ENCODE data around the gene RBM48. TPM values are rescaled to one million over a fixed set of nuclear protein-coding genes. Genes with fewer than 3 reads are reported as not detected.
A peak's percentile ranks its signal among the peaks of the same experiment; 100 is the strongest.

Gene RBM48
- total and polyA plus RNA-seq, 2 of the 13 experiments (the other 11 are each of a cell fraction or from before 2014, with no cell fraction given) = 7.2 to 12.2 TPM

DNA sequence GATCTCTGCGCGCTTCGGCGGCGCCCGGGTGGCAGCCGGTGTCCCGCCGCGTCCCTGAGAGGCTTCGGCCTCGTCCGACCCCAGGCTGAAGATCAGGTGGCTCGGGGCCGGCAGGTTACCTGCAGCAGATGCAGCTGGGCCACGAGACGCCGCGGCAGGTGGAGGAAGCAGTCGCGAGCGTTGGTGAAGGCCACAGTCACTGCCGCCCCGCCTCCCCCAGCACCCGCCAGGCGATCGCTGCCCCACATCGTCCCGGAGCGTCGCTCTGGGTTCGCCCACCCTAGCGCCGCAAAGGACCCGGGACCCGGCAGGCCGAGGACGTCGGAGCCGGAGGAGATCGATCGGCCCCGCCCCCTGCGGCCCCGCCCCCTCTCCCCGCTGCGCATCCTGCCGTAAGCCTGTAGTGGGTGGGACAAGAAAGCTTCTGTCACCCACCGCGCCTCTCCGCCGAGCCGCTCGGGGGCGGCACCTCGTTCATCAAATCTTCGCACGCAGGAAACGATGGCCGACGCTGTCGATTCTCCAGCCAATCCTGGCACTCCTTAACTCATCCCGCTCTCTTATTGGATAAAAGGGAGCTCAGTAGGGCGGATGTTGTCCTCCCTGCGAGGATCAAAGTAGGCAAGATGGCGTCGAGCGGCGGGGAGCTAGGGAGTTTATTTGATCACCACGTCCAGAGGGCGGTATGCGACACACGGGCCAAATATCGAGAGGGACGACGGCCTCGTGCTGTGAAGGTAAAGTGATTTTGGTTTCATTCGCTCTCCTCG lies at the start of gene RBM48, which contains the start of gene PEX1 (continued):
- TF ChIP-seq, protein P1, sequence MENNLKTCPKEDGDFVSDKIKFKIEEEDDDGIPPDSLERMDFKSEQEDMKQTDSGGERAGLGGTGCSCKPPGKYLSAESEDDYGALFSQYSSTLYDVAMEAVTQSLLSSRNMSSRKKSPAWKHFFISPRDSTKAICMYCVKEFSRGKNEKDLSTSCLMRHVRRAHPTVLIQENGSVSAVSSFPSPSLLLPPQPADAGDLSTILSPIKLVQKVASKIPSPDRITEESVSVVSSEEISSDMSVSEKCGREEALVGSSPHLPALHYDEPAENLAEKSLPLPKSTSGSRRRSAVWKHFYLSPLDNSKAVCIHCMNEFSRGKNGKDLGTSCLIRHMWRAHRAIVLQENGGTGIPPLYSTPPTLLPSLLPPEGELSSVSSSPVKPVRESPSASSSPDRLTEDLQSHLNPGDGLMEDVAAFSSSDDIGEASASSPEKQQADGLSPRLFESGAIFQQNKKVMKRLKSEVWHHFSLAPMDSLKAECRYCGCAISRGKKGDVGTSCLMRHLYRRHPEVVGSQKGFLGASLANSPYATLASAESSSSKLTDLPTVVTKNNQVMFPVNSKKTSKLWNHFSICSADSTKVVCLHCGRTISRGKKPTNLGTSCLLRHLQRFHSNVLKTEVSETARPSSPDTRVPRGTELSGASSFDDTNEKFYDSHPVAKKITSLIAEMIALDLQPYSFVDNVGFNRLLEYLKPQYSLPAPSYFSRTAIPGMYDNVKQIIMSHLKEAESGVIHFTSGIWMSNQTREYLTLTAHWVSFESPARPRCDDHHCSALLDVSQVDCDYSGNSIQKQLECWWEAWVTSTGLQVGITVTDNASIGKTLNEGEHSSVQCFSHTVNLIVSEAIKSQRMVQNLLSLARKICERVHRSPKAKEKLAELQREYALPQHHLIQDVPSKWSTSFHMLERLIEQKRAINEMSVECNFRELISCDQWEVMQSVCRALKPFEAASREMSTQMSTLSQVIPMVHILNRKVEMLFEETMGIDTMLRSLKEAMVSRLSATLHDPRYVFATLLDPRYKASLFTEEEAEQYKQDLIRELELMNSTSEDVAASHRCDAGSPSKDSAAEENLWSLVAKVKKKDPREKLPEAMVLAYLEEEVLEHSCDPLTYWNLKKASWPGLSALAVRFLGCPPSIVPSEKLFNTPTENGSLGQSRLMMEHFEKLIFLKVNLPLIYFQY (CRISPR knock-in tag; IDR thresholded peaks at IDR 0.05; ENCODE audit: borderline replicate concordance) = no peak
- TF ChIP-seq TCF7L2 (IDR thresholded peaks at IDR 0.05; ENCODE audit: low read depth, low read length) (no peak), RAD21 (CRISPR knock-in tag; IDR thresholded peaks at IDR 0.05) (no peak), MAFF (IDR thresholded peaks at IDR 0.05; ENCODE audit: low read depth, low read length) (0 out of 2 replicates have a peak, but pooled peaks have one; percentile 5), GATAD1 (CRISPR knock-in tag; IDR thresholded peaks at IDR 0.05) (peak; percentile 100), ATRX (CRISPR knock-in tag; IDR thresholded peaks at IDR 0.05; ENCODE audit: borderline replicate concordance) (no peak), RNF2 (conservative IDR thresholded peaks at IDR 0.05; ENCODE audit: low read depth) (no peak), ZNF570 (CRISPR knock-in tag; IDR thresholded peaks at IDR 0.05; ENCODE audit: borderline replicate concordance) (no peak), NR2F6 (IDR thresholded peaks at IDR 0.05) (no peak), NR2F6 (CRISPR knock-in tag; IDR thresholded peaks at IDR 0.05) (0 out of 2 replicates have a peak, but pooled peaks have one; percentile 15), DPF2 (CRISPR knock-in tag; IDR thresholded peaks at IDR 0.05; ENCODE audit: borderline replicate concordance, low read depth) (no peak), ZNF333 (CRISPR knock-in tag; IDR thresholded peaks at IDR 0.05; ENCODE audit: borderline replicate concordance) (no peak), KLF16 (CRISPR knock-in tag; IDR thresholded peaks at IDR 0.05) (peak in 1 of 2 experiments; percentile 81; a peak in 1 of 4 replicates), ZNF530 (CRISPR knock-in tag; IDR thresholded peaks at IDR 0.05; ENCODE audit: low read depth) (no peak), KLF13 (CRISPR knock-in tag; IDR thresholded peaks at IDR 0.05) (no peak)
- TF ChIP-seq, protein P2, sequence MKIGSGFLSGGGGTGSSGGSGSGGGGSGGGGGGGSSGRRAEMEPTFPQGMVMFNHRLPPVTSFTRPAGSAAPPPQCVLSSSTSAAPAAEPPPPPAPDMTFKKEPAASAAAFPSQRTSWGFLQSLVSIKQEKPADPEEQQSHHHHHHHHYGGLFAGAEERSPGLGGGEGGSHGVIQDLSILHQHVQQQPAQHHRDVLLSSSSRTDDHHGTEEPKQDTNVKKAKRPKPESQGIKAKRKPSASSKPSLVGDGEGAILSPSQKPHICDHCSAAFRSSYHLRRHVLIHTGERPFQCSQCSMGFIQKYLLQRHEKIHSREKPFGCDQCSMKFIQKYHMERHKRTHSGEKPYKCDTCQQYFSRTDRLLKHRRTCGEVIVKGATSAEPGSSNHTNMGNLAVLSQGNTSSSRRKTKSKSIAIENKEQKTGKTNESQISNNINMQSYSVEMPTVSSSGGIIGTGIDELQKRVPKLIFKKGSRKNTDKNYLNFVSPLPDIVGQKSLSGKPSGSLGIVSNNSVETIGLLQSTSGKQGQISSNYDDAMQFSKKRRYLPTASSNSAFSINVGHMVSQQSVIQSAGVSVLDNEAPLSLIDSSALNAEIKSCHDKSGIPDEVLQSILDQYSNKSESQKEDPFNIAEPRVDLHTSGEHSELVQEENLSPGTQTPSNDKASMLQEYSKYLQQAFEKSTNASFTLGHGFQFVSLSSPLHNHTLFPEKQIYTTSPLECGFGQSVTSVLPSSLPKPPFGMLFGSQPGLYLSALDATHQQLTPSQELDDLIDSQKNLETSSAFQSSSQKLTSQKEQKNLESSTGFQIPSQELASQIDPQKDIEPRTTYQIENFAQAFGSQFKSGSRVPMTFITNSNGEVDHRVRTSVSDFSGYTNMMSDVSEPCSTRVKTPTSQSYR (CRISPR knock-in tag; IDR thresholded peaks at IDR 0.05; ENCODE audit: borderline replicate concordance) = peak; percentile 47; the same call in 1 of the 2 replicates
- TF ChIP-seq, protein P3, sequence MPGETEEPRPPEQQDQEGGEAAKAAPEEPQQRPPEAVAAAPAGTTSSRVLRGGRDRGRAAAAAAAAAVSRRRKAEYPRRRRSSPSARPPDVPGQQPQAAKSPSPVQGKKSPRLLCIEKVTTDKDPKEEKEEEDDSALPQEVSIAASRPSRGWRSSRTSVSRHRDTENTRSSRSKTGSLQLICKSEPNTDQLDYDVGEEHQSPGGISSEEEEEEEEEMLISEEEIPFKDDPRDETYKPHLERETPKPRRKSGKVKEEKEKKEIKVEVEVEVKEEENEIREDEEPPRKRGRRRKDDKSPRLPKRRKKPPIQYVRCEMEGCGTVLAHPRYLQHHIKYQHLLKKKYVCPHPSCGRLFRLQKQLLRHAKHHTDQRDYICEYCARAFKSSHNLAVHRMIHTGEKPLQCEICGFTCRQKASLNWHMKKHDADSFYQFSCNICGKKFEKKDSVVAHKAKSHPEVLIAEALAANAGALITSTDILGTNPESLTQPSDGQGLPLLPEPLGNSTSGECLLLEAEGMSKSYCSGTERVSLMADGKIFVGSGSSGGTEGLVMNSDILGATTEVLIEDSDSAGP (CRISPR knock-in tag; IDR thresholded peaks at IDR 0.05; ENCODE audit: borderline replicate concordance) = peak; percentile 65; the same call in 1 of the 2 replicates
- TF ChIP-seq, protein P4, sequence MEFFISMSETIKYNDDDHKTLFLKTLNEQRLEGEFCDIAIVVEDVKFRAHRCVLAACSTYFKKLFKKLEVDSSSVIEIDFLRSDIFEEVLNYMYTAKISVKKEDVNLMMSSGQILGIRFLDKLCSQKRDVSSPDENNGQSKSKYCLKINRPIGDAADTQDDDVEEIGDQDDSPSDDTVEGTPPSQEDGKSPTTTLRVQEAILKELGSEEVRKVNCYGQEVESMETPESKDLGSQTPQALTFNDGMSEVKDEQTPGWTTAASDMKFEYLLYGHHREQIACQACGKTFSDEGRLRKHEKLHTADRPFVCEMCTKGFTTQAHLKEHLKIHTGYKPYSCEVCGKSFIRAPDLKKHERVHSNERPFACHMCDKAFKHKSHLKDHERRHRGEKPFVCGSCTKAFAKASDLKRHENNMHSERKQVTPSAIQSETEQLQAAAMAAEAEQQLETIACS (CRISPR knock-in tag; IDR thresholded peaks at IDR 0.05) = no peak
